ENCODE measurements around the gene IL10. TPM values are rescaled to one million over a fixed set of nuclear protein-coding genes. Genes with fewer than 3 reads are reported as not detected.
"Not testable (repeated sequence)": the region's sequence is repeated elsewhere in the genome, so short reads cannot be mapped to it uniquely, and the experiment has no call there.

Gene IL10
- total RNA-seq, 1 experiment from 2014 or later = not detected

- no peak for DNase-seq (ENCODE audit: low read depth, low spot score)
- in situ Hi-C loops (cut with HindIII; ENCODE audit: low pct_unique_long_range_greater_than_20kb, low sequenced_read_pairs) = no loop called here
Observed at GRCh38 chr1:206776229-206776628, 3.9 kb upstream of the IL10 start.

- no peak for DNase-seq (ENCODE audit: low read depth, low spot score)
- in situ Hi-C loops (cut with HindIII; ENCODE audit: low pct_unique_long_range_greater_than_20kb, low sequenced_read_pairs) = no loop called here
Observed at GRCh38 chr1:206774093-206774492, 1.8 kb upstream of the IL10 start.

- no peak for DNase-seq (ENCODE audit: low read depth, low spot score)
- in situ Hi-C loops (cut with HindIII; ENCODE audit: low pct_unique_long_range_greater_than_20kb, low sequenced_read_pairs) = no loop called here
Observed at GRCh38 chr1:206771338-206771692, 979 bp downstream of the IL10 start.

- no peak for DNase-seq (ENCODE audit: low read depth, low spot score)
- in situ Hi-C loops (cut with HindIII; ENCODE audit: low pct_unique_long_range_greater_than_20kb, low sequenced_read_pairs) = no loop called here
Observed at GRCh38 chr1:206770531-206771337, 1.6 kb downstream of the IL10 start, which contains the start of gene IL19. TSS of gene IL19 (plus strand) at chr1:206770773. CDS start at chr1:206836663, 65,890 bp downstream.

GRCh38 chr1:206769304-206769731, 3.0 kb downstream of the IL10 start:
- no peak for DNase-seq (ENCODE audit: low read depth, low spot score)
- in situ Hi-C loops (cut with HindIII; ENCODE audit: low pct_unique_long_range_greater_than_20kb, low sequenced_read_pairs) = no loop called here

- DNase-seq (ENCODE audit: low read depth, low spot score) = peak; percentile 25
- in situ Hi-C loops (cut with HindIII; ENCODE audit: low pct_unique_long_range_greater_than_20kb, low sequenced_read_pairs) = no loop called here
Observed at GRCh38 chr1:206768472-206769303, 3.6 kb downstream of the IL10 start.

GRCh38 chr1:206766251-206766856, 5.9 kb downstream of the IL10 start:
- in situ Hi-C loops (cut with HindIII; ENCODE audit: low pct_unique_long_range_greater_than_20kb, low sequenced_read_pairs) = no loop called here

GRCh38 chr1:206765771-206766170, 6.5 kb downstream of the IL10 start:
- in situ Hi-C loops (cut with HindIII; ENCODE audit: low pct_unique_long_range_greater_than_20kb, low sequenced_read_pairs); DNase-seq (ENCODE audit: low read depth, low spot score): not testable (repeated sequence)

More at GRCh38 chr1:206766251-206766856, 5.9 kb downstream of the IL10 start:
- no peak for DNase-seq (ENCODE audit: low read depth, low spot score)

- in situ Hi-C loops (cut with HindIII; ENCODE audit: low pct_unique_long_range_greater_than_20kb, low sequenced_read_pairs); DNase-seq (ENCODE audit: low read depth, low spot score): not testable (repeated sequence)
Observed at GRCh38 chr1:206762741-206763364, 9.4 kb downstream of the IL10 start.

GRCh38 chr1:206761159-206761768, 11.0 kb downstream of the IL10 start:
- in situ Hi-C loops (cut with HindIII; ENCODE audit: low pct_unique_long_range_greater_than_20kb, low sequenced_read_pairs) = no loop called here
- peak; percentile 19 for DNase-seq (ENCODE audit: low read depth, low spot score)

- no peak for DNase-seq (ENCODE audit: low read depth, low spot score)
Observed at GRCh38 chr1:206760590-206760989, 11.7 kb downstream of the IL10 start.

GRCh38 chr1:206757524-206758266, 14.6 kb downstream of the IL10 start:
- no peak for DNase-seq (ENCODE audit: low read depth, low spot score)
- in situ Hi-C loops (cut with HindIII; ENCODE audit: low pct_unique_long_range_greater_than_20kb, low sequenced_read_pairs) = no loop called here

More at GRCh38 chr1:206760590-206760989, 11.7 kb downstream of the IL10 start:
- in situ Hi-C loops (cut with HindIII; ENCODE audit: low pct_unique_long_range_greater_than_20kb, low sequenced_read_pairs) = no loop called here

GRCh38 chr1:206754011-206754410, 18.3 kb downstream of the IL10 start:
- in situ Hi-C loops (cut with HindIII; ENCODE audit: low pct_unique_long_range_greater_than_20kb, low sequenced_read_pairs) = no loop called here
- DNase-seq (ENCODE audit: low read depth, low spot score) = no peak

GRCh38 chr1:206753141-206753540, 19.2 kb downstream of the IL10 start:
- DNase-seq (ENCODE audit: low read depth, low spot score) = no peak
- in situ Hi-C loops (cut with HindIII; ENCODE audit: low pct_unique_long_range_greater_than_20kb, low sequenced_read_pairs) = no loop called here

GRCh38 chr1:206752481-206752880, 19.8 kb downstream of the IL10 start:
- DNase-seq (ENCODE audit: low read depth, low spot score) = no peak
- in situ Hi-C loops (cut with HindIII; ENCODE audit: low pct_unique_long_range_greater_than_20kb, low sequenced_read_pairs) = no loop called here

- in situ Hi-C loops (cut with HindIII; ENCODE audit: low pct_unique_long_range_greater_than_20kb, low sequenced_read_pairs) = no loop called here
Observed at GRCh38 chr1:206751891-206752290, 20.4 kb downstream of the IL10 start.

More at GRCh38 chr1:206751891-206752290, 20.4 kb downstream of the IL10 start:
- DNase-seq (ENCODE audit: low read depth, low spot score) = no peak

All from SK-MEL-5 (cell line).